OCI-LY1 (cell line): ENCODE results near the gene TAMALIN.

Source experiments
- H2AFZ ChIP-seq: fragments of 200-600 bp; sonication (generic), shearing (Covaris generic); 2 replicates; pipeline ENCODE4 v1.6.0; 2014; ENCODE audit warnings: antibody characterized with exemption, mild to moderate bottlenecking, low read length
- H3F3A ChIP-seq: fragments of 200-600 bp; sonication (generic), shearing (Covaris generic); 2 replicates; pipeline ENCODE4 v1.6.0; 2014; ENCODE audit warnings: mild to moderate bottlenecking, antibody characterized with exemption, low read length, moderate library complexity; ENCODE audit not compliant: insufficient read depth
- H3K27ac ChIP-seq: fragments of 200-600 bp; sonication (generic); 2 replicates; pipeline ENCODE4 v1.5.1; 2014; ENCODE audit warnings: low read length, mixed run types, mild to moderate bottlenecking, low read depth; ENCODE audit not compliant: poor library complexity, severe bottlenecking
- H3K27me3 ChIP-seq: fragments of 200-600 bp; sonication (generic); 2 replicates; pipeline ENCODE4 v1.6.0; 2014; ENCODE audit warnings: antibody characterized with exemption, mild to moderate bottlenecking, low read length, moderate library complexity; ENCODE audit not compliant: insufficient read depth
- H3K36me3 ChIP-seq: fragments of 200-600 bp; sonication (generic); 2 replicates; pipeline ENCODE4 v1.6.1; 2014; ENCODE audit warnings: mild to moderate bottlenecking, antibody characterized with exemption, low read length, moderate library complexity, mixed read lengths; ENCODE audit not compliant: insufficient read depth
- H3K4me1 ChIP-seq: fragments of 200-600 bp; sonication (generic); 2 replicates; pipeline ENCODE4 v1.5.1; 2014; ENCODE audit warnings: mild to moderate bottlenecking, low read length, moderate library complexity; ENCODE audit not compliant: insufficient read depth, severe bottlenecking
- H3K4me2 ChIP-seq: fragments of 200-600 bp; sonication (generic), shearing (Covaris generic); 2 replicates; pipeline ENCODE4 v1.6.1; 2014; ENCODE audit warnings: low read length
- H3K4me3 ChIP-seq: fragments of 200-600 bp; sonication (generic); 2 replicates; pipeline ENCODE4 v1.5.1; 2014; ENCODE audit warnings: low read length, low read depth, mild to moderate bottlenecking, mixed read lengths; ENCODE audit not compliant: poor library complexity, severe bottlenecking
- H3K79me2 ChIP-seq: fragments of 200-600 bp; shearing (Covaris generic); 2 replicates; pipeline ENCODE4 v1.6.1; 2016; ENCODE audit warnings: mixed run types, low read length, mixed read lengths; ENCODE audit not compliant: insufficient read depth
- H3K9ac ChIP-seq: fragments of 200-600 bp; sonication (generic), shearing (Covaris generic); 2 replicates; pipeline ENCODE4 v1.6.1; 2014; ENCODE audit warnings: mild to moderate bottlenecking, low read length, mixed read lengths
- H3K9me2 ChIP-seq: fragments of 200-600 bp; sonication (generic), shearing (Covaris generic); 2 replicates; pipeline ENCODE4 v1.6.1; 2014; ENCODE audit warnings: low read depth, mild to moderate bottlenecking, low read length, mixed read lengths
- H3K9me3 ChIP-seq: fragments of 200-600 bp; shearing (Covaris generic); 2 replicates; pipeline ENCODE4 v1.6.1; 2014; ENCODE audit warnings: low read length, mixed read lengths
- H4K20me1 ChIP-seq: fragments of 200-600 bp; sonication (generic), shearing (Covaris generic); 2 replicates; pipeline ENCODE4 v1.6.0; 2016; ENCODE audit warnings: mild to moderate bottlenecking, low read length; ENCODE audit not compliant: insufficient read depth
- CTCF ChIP-seq: fragments of 200-600 bp; sonication (generic), shearing (Covaris generic); IDR thresholded peaks from 2 replicates; pipeline ENCODE4 v1.5.1; 2017; ENCODE audit warnings: mild to moderate bottlenecking, antibody characterized with exemption, low read length, moderate library complexity, mixed read lengths
- EZH2 ChIP-seq: fragments of 200-600 bp; sonication (generic), shearing (Covaris generic); IDR thresholded peaks from 2 replicates; pipeline ENCODE4 v1.8.0; 2017; ENCODE audit warnings: borderline replicate concordance, mixed run types, mild to moderate bottlenecking, antibody characterized with exemption, low read length, moderate library complexity, mixed read lengths

The TAMALIN gene

DNA sequence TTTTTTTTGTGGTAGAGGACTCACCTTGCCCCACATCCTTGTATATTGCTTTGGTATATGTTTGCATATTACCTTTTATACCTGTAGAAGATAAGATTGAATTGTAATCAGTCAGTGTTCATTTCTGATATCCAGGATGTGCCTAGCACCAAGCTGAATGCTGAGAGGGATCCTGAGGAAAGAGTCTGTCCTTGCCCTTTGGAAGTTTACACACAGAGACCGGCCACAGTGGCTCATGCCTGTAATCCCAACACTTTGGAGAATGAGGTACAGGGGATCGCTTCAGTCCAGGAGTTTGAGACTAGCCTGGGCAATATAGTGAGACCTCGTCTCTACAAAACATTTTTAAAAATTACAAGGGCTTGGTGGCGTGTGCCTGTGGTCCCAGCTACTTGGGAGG is 46.8 kb upstream of the TAMALIN start:
- no peaks in the 10 kb centered on the region for H3K4me1 ChIP-seq
- H2AFZ ChIP-seq, result no peak overlapping the region
- TF ChIP-seq EZH2, result no peak
- TF ChIP-seq CTCF, result no peak
- H3K4me3 ChIP-seq, result no peak overlapping the region
- no peak overlapping the region for H3K4me2 ChIP-seq
- no peaks in the 10 kb centered on the region for H3F3A ChIP-seq
- no peak overlapping the region for H3K9ac ChIP-seq
- H3K9me3 ChIP-seq, result no peaks in the 10 kb centered on the region
- H3K9me2 ChIP-seq, result no peaks in the 10 kb centered on the region
- no peaks in the 10 kb centered on the region for H3K36me3 ChIP-seq
- H3K27ac ChIP-seq, result no peak overlapping the region
- no peaks in the 10 kb centered on the region for H3K79me2 ChIP-seq
- no peaks in the 10 kb centered on the region for H3K27me3 ChIP-seq
- no peaks in the 10 kb centered on the region for H4K20me1 ChIP-seq

GRCh38 chr12:51960488-51960887 is 46.3 kb upstream of the TAMALIN start:
- H3K4me1 ChIP-seq, result no peaks in the 10 kb centered on the region
- no peak overlapping the region for H2AFZ ChIP-seq
- H3K4me2 ChIP-seq, result no peak overlapping the region
- H3K9me3 ChIP-seq, result no peaks in the 10 kb centered on the region
- no peak overlapping the region for H3K4me3 ChIP-seq
- H3K27me3 ChIP-seq, result peaks cover 2% of the 10 kb centered on the region; the same call in 1 of the 2 replicates
- no peaks in the 10 kb centered on the region for H3K9me2 ChIP-seq
- TF ChIP-seq EZH2 (no peak), CTCF (no peak)
- H4K20me1 ChIP-seq, result no peaks in the 10 kb centered on the region
- H3K79me2 ChIP-seq, result no peaks in the 10 kb centered on the region
- no peak overlapping the region for H3K9ac ChIP-seq
- H3K27ac ChIP-seq, result no peak overlapping the region
- no peaks in the 10 kb centered on the region for H3F3A ChIP-seq
- no peaks in the 10 kb centered on the region for H3K36me3 ChIP-seq

DNA sequence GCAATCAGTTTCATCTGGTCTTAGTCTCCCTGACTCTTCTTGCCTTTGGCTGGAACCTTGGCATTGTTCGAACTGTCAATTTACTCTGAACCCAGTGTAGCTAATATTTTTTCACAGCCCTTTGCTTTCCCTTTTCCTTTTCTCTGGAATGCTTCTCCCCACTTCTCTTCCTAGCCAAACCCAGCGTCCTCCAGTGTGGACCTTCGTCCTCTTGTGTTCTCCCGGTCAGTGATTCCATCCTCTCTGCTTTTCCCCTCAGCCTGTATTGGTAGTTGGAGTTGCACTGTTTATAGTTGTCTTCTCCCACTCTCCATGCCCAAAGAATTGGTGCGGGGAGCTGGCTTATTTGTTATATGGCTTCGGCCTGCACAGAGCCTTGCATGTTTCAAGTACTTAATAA is 45.9 kb upstream of the TAMALIN start:
- no peaks in the 10 kb centered on the region for H3K79me2 ChIP-seq
- no peak overlapping the region for H3K4me2 ChIP-seq

More for the DNA sequence above, 45.9 kb upstream of the TAMALIN start:
- Histone ChIP-seq H2AFZ (no peak overlapping the region), H3F3A (no peaks in the 10 kb centered on the region), H3K36me3 (no peaks in the 10 kb centered on the region), H4K20me1 (no peaks in the 10 kb centered on the region), H3K4me3 (no peak overlapping the region), H3K27ac (no peak overlapping the region), H3K9me3 (no peaks in the 10 kb centered on the region), H3K27me3 (peaks cover 3% of the 10 kb centered on the region; the same call in 1 of the 2 replicates), H3K9ac (no peak overlapping the region), H3K4me1 (no peaks in the 10 kb centered on the region), H3K9me2 (no peaks in the 10 kb centered on the region)
- no peak for TF ChIP-seq CTCF
- no peak for TF ChIP-seq EZH2
